GM12878 (cell line): ENCODE measurements around the gene FAM9C.

Source experiments
- CEBPB ChIP-seq, 2 experiments: fragments of 150-350 bp in 1 of 2; IDR thresholded peaks; 2 replicates each; pipeline ENCODE4 v1.6.1; 2012 to 2014; ENCODE audit warnings: low read depth in 2 of 2, low read length in 2 of 2, borderline replicate concordance in 1 of 2, inconsistent platforms in 1 of 2
- CREM ChIP-seq: IDR thresholded peaks from 2 replicates; pipeline ENCODE4 v1.6.1; 2014; ENCODE audit warnings: antibody characterized with exemption, low read depth
- EED ChIP-seq: sonication (generic); IDR thresholded peaks from 2 replicates; pipeline ENCODE4 v1.6.1; 2016; ENCODE audit warnings: antibody characterized with exemption, low read depth
- KDM1A ChIP-seq: fragments of 200-600 bp; sonication (generic); IDR thresholded peaks from 2 replicates; pipeline ENCODE4 v1.6.1; 2016; ENCODE audit warnings: borderline replicate concordance
- MTA3 ChIP-seq: IDR thresholded peaks from 2 replicates; pipeline ENCODE4 v1.6.1; 2012; ENCODE audit warnings: low read length, inconsistent platforms, borderline replicate concordance
- STAT1 ChIP-seq: fragments of 450-650 bp; conservative IDR thresholded peaks from 2 replicates; pipeline ENCODE4 v1.6.1; 2014; ENCODE audit warnings: antibody characterized with exemption, mild to moderate bottlenecking
- TAF1 ChIP-seq: IDR thresholded peaks from 2 replicates; pipeline ENCODE4 v1.6.1; 2011; ENCODE audit warnings: mild to moderate bottlenecking, low read depth, low read length, borderline replicate concordance
- TF ChIP-seq, protein P1 (sequence below), 3 experiments: IDR thresholded peaks in 2 of 3; conservative IDR thresholded peaks in 1 of 3; 2 replicates each; pipeline ENCODE4 v1.5.1; 2011; ENCODE audit warnings: low read depth in 3 of 3, low read length in 3 of 3, mild to moderate bottlenecking in 3 of 3, control low read depth in 2 of 3, moderate library complexity in 2 of 3, inconsistent platforms in 1 of 3, mixed read lengths in 1 of 3; ENCODE audit not compliant: control insufficient read depth in 2 of 3, insufficient read depth in 1 of 3; ENCODE audit errors: extremely low read depth in 1 of 3
- TF ChIP-seq, protein P2 (sequence below): IDR thresholded peaks from 2 replicates; pipeline ENCODE4 v1.6.1; 2012; ENCODE audit warnings: low read depth, low read length, improper control_type of control experiment

DNA sequence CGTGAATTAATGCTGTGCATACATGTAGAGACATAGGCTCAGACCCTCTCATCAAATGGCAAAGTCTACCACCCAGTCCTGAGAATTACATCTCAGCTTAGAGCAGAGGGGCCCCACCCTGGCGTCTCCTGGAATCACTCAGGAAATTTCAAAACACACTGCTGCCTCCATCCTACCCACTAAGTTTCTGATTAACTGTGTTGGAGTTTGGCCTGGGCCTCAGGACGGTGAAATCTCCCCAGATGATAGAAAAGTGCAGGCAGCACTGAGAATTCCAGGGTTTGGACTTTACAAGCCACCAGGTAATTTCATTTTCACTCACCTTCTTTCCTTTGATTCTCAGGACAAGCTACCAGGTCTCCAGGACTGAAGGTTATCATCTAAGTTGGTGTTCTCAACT is 3.3 kb upstream of the FAM9C start:
- no peak for TF ChIP-seq STAT1
- TF ChIP-seq, protein P1, sequence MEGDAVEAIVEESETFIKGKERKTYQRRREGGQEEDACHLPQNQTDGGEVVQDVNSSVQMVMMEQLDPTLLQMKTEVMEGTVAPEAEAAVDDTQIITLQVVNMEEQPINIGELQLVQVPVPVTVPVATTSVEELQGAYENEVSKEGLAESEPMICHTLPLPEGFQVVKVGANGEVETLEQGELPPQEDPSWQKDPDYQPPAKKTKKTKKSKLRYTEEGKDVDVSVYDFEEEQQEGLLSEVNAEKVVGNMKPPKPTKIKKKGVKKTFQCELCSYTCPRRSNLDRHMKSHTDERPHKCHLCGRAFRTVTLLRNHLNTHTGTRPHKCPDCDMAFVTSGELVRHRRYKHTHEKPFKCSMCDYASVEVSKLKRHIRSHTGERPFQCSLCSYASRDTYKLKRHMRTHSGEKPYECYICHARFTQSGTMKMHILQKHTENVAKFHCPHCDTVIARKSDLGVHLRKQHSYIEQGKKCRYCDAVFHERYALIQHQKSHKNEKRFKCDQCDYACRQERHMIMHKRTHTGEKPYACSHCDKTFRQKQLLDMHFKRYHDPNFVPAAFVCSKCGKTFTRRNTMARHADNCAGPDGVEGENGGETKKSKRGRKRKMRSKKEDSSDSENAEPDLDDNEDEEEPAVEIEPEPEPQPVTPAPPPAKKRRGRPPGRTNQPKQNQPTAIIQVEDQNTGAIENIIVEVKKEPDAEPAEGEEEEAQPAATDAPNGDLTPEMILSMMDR (IDR thresholded peaks at IDR 0.05 in 2 of 3, conservative IDR thresholded peaks at IDR 0.05 in 1 of 3; ENCODE audit: control insufficient read depth in 2 of 3, extremely low read depth in 1 of 3, insufficient read depth in 1 of 3, low read depth in 3 of 3, low read length in 3 of 3), result no peak
- TF ChIP-seq, protein P2, sequence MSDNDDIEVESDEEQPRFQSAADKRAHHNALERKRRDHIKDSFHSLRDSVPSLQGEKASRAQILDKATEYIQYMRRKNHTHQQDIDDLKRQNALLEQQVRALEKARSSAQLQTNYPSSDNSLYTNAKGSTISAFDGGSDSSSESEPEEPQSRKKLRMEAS, result no peak
- no peak for TF ChIP-seq TAF1
- TF ChIP-seq CREM, result no peak
- no peak for TF ChIP-seq KDM1A
- TF ChIP-seq MTA3, result no peak
- TF ChIP-seq CEBPB (IDR thresholded peaks at IDR 0.05; ENCODE audit: borderline replicate concordance in 1 of 2, low read depth in 2 of 2, low read length in 2 of 2), result no peak
- no peak for TF ChIP-seq EED
